NCI-H524 treated with DMSO at 0.1 percent for 48 hours (cell line): ENCODE results near the gene ALG9.
"Not testable (repeated sequence)": the region's sequence is repeated elsewhere in the genome, so short reads cannot be mapped to it uniquely, and the experiment has no call there.

Source experiments
- DNase-seq: peaks from one replicate; lab custom pipeline; 2025; lab: John Stamatoyannopoulos, UW

ALG9 gene

DNA sequence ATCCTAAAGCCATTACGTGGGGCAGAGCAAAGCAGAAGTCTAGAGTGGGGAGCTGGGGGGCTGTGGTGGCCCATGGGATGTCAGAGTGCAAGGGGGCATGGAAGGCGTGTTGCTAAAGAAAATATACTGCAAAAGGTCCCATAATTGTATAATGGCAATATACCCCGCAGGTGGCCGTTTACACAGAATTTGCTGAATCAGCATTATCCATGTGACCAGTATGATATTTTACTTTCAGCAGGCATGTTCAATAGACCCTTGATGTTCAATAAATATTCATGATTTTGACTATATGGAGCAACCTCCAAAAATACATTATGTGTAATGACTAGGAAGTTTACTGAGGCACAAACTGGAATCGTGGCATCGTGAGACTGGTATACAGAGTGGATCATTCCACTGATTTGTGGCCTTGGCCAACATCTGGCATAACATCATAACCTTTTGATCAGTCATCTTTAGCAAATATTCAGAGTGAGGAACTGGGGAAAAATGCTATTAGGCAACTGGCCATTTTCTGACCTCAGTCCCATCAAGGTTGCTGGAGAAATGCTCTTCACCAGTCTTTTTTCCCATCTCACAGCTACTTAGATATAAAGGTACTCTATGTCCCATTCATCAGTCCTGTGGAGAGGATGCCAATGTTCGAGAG, 75.9 kb downstream of the ALG9 start:
- DNase-seq = no peak

- DNase-seq = no peak
Observed at GRCh38 chr11:111793863-111794262, 77.5 kb downstream of the ALG9 start.

DNA sequence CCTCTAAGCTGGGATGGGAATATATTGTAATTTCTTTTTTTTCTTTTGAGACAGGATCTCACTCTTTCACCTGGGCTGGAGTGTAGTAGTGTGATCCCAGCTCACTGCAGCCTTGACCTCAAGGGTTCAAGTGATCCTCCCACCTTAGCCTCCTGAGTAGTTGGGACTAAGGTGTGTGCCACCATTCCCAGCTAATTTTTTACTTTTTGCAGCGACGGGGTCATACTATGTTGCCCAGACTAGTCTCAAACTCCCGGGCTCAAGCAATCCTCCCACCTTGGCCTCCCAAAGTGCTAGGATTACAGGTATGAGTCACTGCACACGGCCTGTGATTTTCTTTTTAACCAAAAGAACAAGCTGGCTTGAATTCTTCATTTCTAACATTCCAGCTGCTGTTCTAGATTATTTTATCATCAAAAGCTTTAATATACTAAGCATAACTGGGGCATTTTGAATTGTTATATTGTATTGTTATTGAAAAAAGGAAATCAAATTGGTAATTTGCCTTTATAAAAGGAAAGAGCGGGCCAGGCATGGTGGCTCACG, 78.4 kb downstream of the ALG9 start:
- no peak for DNase-seq

GRCh38 chr11:111792314-111792713, 79.1 kb downstream of the ALG9 start:
- no peak for DNase-seq

- DNase-seq = no peak
Observed at GRCh38 chr11:111788464-111788863, 82.9 kb downstream of the ALG9 start.

- no peak for DNase-seq
Observed at GRCh38 chr11:111788051-111788450, 83.3 kb downstream of the ALG9 start.

GRCh38 chr11:111785886-111786412, 85.4 kb downstream of the ALG9 start:
- no peak for DNase-seq

- no peak for DNase-seq
Observed at GRCh38 chr11:111785076-111785475, 86.3 kb downstream of the ALG9 start.

- DNase-seq = not testable (repeated sequence)
Observed at GRCh38 chr11:111784311-111784710, 87.1 kb downstream of the ALG9 start.

GRCh38 chr11:111782109-111782741, 89.2 kb downstream of the ALG9 start:
- DNase-seq = no peak

DNA sequence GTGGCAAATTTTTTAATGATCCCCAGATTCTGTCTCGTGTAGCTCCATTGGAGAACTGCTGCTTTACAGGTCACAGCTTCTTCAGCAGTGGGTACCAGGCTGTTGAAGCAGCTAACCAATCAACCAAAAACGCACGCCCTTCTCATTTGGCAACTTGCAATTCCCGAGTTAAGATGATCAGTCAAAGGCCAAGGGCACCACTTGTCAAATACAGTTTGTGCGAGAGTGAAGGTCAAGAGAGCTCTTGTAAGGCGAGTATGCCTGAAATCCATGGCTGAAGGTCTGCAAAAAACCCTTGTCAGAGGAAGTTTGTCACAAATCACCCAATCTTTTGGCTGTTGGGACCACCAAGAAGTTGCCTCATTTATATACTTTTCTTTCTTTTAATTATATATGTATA, 92.3 kb downstream of the ALG9 start:
- DNase-seq = no peak

DNA sequence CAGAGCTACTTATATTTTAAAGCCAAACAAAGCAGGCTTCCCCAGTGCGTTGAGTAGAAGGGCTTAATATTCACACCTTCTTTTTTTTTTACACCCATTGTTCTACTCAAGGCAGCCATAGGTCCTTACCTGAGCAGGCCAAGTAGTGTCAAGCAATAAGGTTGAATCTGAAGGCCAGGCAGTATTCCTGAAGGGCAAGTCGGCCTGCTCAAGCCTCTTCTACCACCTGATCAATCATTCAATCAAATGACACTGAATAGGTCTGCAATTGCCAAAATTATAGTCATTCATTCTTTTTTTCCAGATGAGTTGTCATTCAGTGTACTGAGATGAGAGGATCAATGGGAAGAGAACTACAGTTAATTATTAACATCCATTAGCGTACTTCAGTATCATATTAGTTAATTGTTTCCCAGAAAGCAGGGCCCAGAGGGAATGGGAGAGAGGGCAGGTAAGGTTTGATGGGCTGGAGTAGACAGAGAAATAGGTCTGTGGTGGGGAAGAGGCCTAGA, 93.3 kb downstream of the ALG9 start:
- DNase-seq = no peak

DNA sequence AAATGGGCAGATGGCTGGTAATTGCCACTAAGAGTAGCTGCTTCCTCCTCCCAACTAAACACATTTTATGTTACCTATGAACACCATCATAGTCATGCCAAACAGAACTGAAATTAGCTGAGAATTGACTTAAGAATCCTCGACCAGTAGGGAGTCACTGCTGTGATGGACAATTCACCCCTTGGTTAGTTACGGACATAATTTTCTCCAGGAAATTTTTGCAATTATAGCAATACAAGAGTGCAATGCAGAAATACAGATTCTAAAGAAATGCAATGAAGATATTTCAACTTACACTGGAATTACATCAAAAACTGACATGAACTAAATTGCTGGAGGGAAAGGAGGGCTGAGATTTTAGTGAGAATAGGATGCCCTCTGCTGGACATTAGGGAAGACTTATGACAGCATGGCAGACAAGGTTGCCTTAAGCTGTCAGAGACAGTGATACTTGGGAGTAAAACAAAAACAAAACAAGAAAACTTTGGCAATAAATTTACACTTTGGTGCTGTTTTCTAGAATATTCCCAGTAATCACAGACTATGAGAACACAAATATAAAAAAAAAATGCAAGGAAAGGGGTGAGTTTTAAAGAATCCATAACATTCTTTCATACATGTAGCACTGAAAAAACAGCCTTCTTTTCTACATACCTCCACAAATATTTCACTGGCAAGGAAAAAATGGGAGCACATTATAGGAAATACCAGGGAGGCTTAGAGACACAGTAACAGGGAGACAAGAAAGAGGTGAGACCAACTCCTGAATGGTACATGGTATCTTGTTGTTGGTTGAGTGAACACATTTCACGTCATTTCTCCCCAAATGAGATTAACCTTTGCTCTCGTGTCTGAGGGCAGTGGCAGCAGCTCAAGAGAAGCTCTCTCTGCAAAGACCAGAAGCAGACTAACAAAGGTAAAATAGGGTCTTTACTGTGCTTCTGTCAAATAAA, 94.0 kb downstream of the ALG9 start:
- DNase-seq = no peak

DNA sequence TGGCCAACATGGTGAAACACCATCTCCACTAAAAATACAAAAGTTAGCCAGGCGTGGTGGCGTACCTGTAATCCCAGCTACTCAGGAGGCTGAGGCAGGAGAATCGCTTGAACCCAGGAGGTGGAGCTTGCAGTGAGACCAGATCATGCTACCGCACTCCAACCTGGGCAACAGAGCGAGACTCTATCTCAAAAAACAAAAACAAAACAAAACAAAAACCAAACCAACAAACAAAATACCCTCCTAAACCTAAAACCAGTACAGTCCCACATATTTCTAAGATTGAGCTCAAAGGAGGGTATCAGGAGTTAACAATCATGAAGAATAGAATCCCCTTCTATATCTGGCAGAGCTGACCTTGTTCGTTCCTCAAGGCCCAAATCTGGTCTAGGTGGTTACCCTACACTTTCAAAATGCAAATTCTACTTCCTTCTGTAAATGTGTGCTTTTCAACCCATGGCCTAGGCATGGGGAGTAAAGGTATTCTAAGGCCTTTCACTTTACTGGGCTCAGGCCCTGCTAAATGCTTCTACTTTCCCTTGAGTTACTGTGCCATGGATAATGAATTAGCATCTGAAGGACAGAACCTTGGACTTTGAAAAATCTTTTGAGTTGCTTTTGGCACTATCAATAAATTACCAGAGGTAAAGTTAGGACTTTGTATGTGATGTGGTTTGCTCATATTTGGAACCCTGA, 94.8 kb downstream of the ALG9 start:
- no peak for DNase-seq

GRCh38 chr11:111774955-111775710, 96.2 kb downstream of the ALG9 start:
- no peak for DNase-seq

DNA sequence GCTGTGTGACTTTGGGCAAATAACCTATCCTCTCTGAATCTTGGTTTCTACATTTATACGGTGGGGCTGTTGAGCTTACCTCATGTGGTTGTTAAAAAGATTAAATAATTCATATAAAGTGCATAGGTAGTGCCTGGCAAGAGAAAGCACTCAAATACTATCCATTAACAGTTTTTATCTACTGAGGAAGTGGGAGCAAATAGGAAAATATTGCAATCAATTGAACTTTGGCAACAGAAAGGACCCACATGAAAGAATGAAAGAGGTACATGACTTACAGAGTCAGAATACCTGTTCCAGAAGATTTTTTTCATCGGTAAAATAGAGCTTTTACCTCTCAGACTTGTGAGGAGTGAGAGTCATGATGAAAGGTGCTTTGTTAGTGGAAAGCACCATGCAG, 98.8 kb downstream of the ALG9 start:
- no peak for DNase-seq

GRCh38 chr11:111771205-111771604, 100.2 kb downstream of the ALG9 start:
- DNase-seq = not testable (repeated sequence)

- DNase-seq = no peak
Observed at GRCh38 chr11:111770581-111771134, 100.7 kb downstream of the ALG9 start.

GRCh38 chr11:111766834-111767142, 104.6 kb downstream of the ALG9 start:
- DNase-seq = no peak

GRCh38 chr11:111765984-111766833, 105.2 kb downstream of the ALG9 start, which contains the start of gene PPP2R1B:
Gene PPP2R1B, minus strand, starts transcription at chr11:111766389. Its CDS starts 28 bp downstream, at chr11:111766361.
- no peak for DNase-seq
